GM18907 (cell line): Measurements from ENCODE around the gene FAAP100.

Experiments
- ATAC-seq: cut with Tn5 transposase; IDR thresholded peaks from one replicate; pipeline ENCODE4 v1.9.1; 2021; ENCODE audit warnings: mild to moderate bottlenecking, moderate library complexity; ENCODE audit not compliant: unreplicated experiment

FAAP100 gene

GRCh38 chr17:81492202-81492601, 60.0 kb downstream of the FAAP100 start:
- ATAC-seq: no peak

DNA sequence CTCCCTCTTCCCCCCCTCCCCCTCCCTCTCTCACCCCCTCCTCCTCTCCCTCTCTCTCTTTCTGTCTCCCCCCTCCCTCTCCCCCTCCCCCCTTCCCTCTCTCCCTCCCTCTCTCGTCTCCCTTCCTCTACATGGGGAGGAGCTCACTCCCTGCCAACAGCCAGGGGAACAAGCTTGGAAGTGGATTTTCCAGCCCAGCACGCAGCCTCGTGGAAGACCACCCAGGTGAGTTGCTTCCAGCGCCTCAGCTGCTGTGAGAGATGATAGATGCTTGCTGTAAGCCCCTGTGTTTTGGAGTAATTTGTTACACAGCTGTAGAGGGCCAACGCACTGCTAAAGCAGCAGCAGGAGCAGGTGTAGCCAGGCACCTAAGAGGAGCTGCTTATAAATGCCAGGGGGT, 60.4 kb downstream of the FAAP100 start:
- no peak for ATAC-seq

GRCh38 chr17:81491181-81491581, 61.0 kb downstream of the FAAP100 start:
- ATAC-seq: no peak

GRCh38 chr17:81489998-81490992, 61.9 kb downstream of the FAAP100 start:
- ATAC-seq: no peak
